Thyroid gland (tissue), 4 donors: ENCODE measurements around the gene N4BP2.

Experiments
- CTCF ChIP-seq, 6 experiments: fragments of 200-600 bp in 3 of 6; fragments of 450-650 bp in 3 of 6; sonication (generic) in 3 of 6; IDR thresholded peaks; one replicate each; pipeline ENCODE4 v1.5.1; 2016 to 2019; ENCODE audit warnings: antibody characterized with exemption in 6 of 6, mild to moderate bottlenecking in 2 of 6, inconsistent platforms in 1 of 6, moderate library complexity in 1 of 6
- POLR2A ChIP-seq, 2 donors: fragments of 450-650 bp; IDR thresholded peaks; one replicate each; pipeline ENCODE4 v1.6.1; 2017; ENCODE audit warnings: antibody characterized with exemption in 2 of 2, mild to moderate bottlenecking in 2 of 2, moderate library complexity in 1 of 2

GRCh38 chr4:40112027-40112792 is 55.6 kb downstream of the N4BP2 start:
- TF ChIP-seq CTCF (IDR thresholded peaks at IDR 0.05) (no peak), POLR2A (IDR thresholded peaks at IDR 0.05) (no peak)
